GM18861 (cell line): ENCODE results near the gene C1QTNF2.

Experiments
- ATAC-seq: cut with Tn5 transposase; IDR thresholded peaks from one replicate; pipeline ENCODE4 v1.9.1; 2021; ENCODE audit not compliant: unreplicated experiment

The C1QTNF2 gene

DNA sequence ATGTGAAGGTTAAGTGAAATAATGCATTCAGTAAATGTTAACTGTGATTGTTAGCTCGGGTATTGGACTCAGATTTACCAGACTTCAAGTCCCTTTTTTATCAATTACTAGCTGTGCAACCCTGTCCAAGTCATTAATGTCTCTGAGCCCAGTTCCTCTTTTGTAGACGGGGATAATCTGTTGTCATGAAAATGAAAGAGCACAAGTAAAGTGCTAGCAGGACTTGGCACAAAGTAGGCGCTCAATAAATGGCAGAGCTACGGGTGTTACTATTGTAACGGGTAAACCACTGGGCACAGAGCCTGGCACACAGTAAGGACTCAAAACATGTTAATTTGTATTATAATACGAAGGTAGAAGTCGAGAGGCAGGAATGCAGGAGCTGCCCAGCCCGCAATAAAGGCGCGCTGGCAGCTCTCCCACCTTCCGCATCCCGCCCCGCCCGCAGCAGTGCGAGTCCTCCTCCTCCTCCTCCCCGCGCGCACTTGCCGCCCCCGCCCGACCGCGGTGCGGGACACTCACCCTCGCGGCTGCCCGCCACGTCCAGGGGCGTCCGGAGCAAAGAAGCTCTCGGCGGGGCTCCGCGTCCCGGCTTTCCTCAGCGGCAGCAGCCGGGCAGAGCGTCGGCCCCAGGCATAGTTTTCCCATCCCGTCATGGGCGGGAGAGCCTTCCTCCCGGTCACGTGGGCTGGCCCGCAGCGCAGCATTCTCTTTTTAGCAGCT, at the start of gene C1QTNF2:
TSS of gene C1QTNF2 (minus strand) at position 637 of the 723 bp plus-strand sequence. CDS start 15,615 bp downstream, outside the sequence.
- ATAC-seq, result no peak

- no peak for ATAC-seq
Observed at GRCh38 chr5:160420331-160420610, 49.8 kb upstream of the C1QTNF2 start.

DNA sequence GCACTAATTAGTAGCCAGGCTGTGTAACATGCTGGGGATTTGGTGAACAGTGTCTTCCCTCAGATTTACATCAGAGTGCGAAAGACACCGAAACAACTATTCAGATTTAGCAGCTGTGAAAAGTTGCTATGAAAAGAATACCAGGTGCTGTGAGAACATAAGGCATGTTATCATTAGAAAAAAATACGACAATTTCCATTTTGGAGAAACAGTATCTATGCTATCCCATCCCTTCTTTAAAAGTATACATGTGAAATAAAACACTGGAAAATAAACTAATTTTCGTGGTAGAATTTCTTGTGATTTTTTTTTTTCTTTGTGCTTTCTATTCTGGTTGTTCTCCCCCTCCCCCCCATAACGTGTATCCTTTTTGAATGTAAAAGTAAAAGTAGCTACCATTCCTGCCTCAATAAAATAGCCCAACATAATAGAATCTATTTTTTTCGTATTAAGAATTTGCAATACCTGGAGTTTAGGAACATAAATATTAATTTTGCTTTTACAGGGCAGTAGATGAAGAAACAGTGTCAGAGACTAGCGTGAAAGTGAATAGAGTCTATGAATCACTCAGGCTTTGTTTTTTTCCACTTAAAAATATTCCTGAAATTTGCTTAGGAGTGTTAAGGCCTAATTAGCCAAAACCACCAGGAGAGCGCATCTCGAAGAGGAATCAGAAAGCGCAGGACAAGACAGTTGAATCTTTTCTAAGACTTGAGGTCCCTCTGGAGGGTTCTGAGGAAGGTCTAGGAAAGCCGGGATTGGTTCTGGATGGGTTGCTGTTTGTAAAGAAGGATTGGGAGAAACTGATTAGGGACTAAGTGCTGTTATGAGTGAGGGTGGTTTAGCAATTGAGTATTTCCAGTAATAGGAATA, 49.3 kb upstream of the C1QTNF2 start:
- no peak for ATAC-seq

GRCh38 chr5:160418561-160419457, 48.4 kb upstream of the C1QTNF2 start, which contains the start of gene SLU7:
TSS of gene SLU7 (minus strand) at chr5:160419081. CDS start at chr5:160415294, 3,787 bp downstream.
- ATAC-seq, result peak; percentile 53

- peak; percentile 77 for ATAC-seq
Observed at GRCh38 chr5:160399402-160400353, 29.3 kb upstream of the C1QTNF2 start, which contains the start of gene FAM200C. TSS of gene FAM200C (minus strand) at chr5:160400054. CDS start at chr5:160395490, 4,564 bp downstream.

DNA sequence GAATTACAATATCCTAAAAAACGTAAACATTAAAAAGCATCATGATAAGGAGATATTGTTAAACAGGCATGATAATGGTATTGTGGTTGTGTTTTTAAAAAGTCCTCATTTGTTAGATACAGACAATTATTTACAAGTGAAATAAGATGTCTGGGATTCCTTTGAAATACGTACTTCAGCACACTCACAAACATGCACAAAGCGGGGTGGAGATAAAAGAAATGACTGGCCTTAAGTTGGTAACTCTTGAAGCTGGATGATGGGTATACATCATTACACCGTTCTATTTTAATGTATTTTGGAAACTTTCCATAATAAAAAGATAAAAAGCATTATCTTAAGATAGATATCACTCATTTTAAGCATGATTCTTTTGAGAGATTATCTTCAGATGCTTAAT, 28.4 kb upstream of the C1QTNF2 start:
- no peak for ATAC-seq

DNA sequence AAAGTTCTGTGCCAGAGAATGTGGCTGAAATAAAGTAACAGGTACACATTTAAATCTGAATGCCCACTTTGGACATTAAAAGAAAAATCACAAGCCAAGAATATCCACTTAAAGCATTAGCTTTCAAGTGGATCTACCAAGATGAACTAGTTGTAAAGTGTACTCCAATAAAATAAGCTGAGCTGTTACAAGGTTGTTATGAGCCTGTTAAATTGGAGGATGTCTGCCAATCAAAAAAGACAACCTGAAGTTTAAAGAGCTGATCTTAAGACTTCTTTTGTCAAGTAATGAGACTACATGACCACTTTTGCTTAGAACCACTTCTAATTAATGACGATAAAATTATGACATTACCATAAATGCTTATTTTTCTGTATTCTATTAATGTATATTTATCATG, 27.1 kb upstream of the C1QTNF2 start:
- ATAC-seq, result no peak

DNA sequence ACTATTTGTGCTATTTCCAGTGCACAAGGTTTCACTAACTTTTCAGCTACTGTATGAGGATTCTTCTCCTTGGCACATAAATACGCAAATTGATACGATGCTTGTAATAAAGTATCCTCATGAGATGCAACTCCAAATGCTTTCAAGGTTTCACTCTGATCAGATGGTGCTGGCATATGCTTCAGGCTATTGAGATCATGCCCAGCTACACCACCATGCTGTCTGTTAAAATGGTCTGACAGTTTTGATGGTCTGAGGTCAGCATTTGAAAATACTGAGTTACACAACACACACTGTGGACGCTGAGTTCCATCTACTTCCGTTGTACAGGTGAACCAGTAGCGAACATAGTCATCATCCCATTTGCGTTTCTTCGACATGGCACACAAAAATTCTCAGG, 24.7 kb upstream of the C1QTNF2 start:
- no peak for ATAC-seq

DNA sequence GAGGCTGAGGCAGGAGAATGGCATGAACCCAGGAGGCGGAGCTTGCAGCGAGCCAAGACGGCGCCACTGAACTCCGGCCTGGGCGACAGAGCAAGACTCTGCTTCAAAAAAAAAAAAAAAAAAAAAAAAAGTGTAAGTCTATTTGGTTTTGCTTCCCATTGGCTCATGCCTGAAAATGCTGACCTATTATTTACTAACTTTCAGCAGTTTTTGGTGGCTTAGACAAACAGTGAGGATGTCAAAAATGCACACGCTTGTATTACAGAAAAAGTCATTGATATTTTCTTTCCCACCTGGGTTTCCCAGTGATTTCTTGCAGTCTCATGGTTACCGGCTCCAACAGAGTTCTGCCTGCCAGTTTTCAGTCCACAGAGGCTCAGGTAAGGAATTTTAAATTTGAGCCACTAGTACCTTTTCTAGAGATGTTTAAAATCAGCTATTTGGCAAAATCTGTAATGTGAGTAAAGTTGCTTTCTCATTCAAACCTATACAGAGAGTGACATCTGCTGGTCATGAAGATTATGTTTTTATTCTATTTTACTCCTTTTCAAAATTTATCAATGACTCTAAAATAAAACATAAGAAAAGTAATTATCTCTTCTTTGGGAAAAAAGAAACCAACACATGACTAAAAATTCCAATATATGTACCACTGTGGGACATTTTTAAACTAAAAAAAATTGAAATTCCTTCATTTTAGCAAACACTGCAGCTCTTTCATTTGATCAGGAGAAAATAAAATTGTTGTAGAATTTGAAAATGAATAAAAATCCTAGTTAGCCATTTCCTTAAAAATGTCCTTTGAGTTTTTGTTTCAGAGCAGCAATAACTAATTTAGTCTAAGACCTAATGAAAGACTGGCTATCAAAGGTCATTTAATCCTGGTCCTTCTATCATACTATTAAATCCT, 20.6 kb upstream of the C1QTNF2 start:
- ATAC-seq, result no peak

- ATAC-seq, result no peak
Observed at GRCh38 chr5:160387445-160387844, 17.0 kb upstream of the C1QTNF2 start.

DNA sequence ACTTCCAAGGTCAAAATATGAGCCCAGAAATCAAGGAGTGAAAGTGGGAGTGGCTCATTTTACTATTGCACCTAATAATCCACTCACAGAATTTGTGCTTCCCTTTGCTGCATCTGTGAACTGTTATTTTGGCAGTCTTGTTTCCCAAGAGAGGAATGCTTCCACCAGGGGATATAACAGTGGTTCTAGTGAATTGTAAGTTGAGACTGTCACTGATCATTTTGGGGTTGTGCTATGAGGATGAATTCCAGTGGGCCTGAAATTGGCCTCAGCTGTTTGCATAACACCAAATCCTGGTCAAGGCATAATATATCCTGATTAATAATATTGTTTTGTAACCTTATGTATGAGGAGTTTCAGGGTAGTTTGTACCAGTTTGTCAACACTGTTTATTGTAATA, 15.1 kb upstream of the C1QTNF2 start:
- no peak for ATAC-seq

DNA sequence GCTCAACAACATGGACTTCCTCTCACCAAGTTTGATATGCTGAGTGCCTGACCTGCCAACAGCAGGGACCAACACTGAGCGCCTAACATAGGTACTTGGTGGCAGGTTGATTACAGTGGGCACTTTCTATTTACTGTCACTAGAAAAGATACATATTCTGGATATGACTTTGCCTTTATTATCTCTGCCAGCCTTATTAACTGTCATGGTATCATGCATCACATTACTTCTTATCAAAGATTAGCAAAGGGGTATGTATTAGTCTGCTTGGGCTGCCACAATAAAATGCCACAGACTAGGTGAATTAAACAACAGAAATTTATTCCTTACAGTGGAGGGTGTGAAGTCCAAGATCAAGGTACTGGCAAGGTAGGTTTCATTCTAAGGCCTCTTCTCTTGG, 14.3 kb upstream of the C1QTNF2 start:
- no peak for ATAC-seq

DNA sequence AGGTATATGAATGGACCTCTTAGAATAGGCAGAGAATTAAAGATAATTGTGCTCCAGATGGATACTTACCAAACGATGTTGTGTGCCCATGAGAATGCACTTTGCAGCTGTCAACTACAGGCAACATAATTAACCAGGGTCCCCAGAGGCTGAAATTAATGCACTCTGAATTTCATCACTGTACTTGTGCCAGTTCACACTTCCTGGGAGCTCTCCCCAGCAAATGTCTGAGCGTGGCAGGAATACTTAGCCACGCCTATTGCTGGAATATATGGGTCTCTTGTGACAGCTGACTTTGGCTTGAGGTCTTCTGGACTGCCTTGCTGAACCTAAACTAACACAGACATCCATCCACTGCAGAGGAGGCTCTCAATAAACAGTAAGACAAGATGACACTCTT, 11.9 kb upstream of the C1QTNF2 start:
- no peak for ATAC-seq

DNA sequence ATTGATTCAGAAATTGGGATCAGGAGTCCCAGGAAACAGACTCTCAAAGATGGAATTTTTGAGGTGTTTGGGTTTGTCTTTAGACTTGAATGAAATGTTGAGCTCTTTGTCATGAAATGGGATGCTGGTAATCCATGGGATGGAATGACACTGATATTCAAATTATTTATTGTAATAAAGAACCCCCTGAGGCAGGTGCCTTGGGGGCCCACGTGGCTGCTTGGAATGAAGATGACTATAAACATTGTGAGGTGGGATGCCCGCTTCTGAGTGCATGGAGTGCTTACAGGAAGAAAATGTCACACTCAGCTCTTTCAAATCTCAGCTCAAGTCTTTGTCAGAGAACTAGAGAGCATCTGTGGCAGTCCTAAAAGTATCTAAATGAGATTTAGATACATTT, 9.6 kb upstream of the C1QTNF2 start:
- ATAC-seq, result no peak

DNA sequence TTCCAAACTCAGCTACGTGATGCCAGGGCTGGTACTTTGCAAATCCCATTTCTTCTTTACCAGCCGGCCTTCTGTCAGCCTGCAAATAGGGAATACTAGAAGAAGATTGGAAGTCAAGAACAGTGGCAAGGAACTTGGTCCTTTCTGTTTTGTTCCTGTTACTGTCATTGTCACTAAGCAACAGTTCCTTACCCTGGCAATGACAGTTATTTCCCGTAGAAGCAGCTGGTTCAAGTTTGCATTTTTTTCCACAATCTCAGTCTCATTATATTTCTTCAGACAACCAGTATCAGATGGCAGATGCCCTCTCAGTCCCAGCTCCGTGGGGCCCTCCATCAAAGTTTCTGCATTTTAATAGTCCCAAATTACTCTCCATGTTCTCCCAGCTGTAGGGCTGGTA, 9.1 kb upstream of the C1QTNF2 start:
- no peak for ATAC-seq

GRCh38 chr5:160378330-160378729, 7.9 kb upstream of the C1QTNF2 start:
- ATAC-seq, result no peak

DNA sequence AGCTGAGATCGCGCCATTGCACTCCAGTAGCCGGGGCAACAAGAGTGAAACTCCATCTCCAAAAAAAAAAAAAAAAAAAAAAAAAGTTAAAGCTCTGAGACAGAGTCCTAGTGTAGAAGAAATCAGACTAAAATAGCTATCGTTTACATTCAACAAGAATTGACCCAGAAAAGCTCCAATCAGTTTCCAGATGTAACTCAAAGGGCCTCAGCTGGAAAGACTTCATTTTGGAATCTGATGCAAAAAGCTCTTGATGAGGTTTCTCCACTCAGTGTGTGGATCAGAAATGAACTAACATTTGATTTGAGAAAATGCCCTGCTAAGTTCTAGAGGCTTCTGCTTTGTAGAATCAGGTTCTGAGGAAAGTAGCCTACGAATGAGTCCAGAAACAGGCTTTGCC, 7.2 kb upstream of the C1QTNF2 start:
- ATAC-seq, result no peak

GRCh38 chr5:160376416-160376815, 6.0 kb upstream of the C1QTNF2 start:
- no peak for ATAC-seq

GRCh38 chr5:160375701-160376100, 5.3 kb upstream of the C1QTNF2 start:
- no peak for ATAC-seq
